ENCODE results near the gene SLC8A2. TPM values are rescaled to one million over a fixed set of nuclear protein-coding genes. Genes with fewer than 3 reads are reported as not detected.

SLC8A2 gene
- total RNA-seq, 1 donor from 2014 or later, result 0.30 TPM

DNA sequence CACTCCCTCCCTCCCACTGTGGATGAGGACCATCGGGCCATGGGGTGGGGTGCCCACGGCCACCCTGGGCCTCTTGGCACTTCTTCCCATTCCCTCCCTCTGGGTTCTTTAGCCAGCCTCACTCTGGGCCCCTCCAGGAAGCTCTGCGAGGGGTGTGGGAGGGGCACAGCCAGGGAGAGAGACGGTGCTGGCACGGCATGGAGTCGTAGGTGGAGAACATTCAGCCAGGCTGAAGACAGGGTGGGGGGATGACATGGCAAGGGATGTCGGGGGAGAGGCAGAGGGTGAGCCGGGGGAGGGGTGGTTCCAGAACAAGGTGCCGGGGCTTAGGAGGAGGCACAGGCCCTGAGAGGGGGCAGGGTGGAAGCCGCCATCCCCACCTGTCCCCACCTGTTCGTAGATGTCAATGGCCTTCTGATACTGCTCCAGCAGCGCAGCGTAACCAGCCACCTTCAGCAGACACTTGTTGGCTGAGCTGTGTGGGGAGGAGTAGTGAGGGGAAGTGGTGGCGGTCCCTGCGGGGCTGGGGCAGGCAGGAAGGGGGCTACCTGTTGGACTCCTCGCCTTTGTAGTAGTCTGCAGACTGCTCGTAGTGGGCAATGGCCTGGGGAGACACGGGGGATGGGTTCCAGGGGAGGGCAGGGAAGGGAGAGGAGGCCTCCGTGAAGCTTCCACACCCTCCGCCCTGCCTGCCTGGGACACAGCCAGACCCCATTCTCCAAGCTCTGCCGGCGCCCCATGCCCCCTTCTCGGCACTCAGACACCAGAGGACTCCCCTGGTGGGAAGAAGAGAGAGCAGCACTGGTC lies 21.1 kb upstream of the SLC8A2 start:
- H3K36me3 ChIP-seq, result peaks cover 65% of the 10 kb centered on the region
- H3K9me3 ChIP-seq (replicated peaks), result no peaks in the 10 kb centered on the region
- H3K27ac ChIP-seq (replicated peaks), result peak overlapping the region; percentile 75
- H3K4me3 ChIP-seq, result no peak overlapping the region
- intact Hi-C loops (cut with micrococcal nuclease), result no loop called here
- TF ChIP-seq, protein P1, sequence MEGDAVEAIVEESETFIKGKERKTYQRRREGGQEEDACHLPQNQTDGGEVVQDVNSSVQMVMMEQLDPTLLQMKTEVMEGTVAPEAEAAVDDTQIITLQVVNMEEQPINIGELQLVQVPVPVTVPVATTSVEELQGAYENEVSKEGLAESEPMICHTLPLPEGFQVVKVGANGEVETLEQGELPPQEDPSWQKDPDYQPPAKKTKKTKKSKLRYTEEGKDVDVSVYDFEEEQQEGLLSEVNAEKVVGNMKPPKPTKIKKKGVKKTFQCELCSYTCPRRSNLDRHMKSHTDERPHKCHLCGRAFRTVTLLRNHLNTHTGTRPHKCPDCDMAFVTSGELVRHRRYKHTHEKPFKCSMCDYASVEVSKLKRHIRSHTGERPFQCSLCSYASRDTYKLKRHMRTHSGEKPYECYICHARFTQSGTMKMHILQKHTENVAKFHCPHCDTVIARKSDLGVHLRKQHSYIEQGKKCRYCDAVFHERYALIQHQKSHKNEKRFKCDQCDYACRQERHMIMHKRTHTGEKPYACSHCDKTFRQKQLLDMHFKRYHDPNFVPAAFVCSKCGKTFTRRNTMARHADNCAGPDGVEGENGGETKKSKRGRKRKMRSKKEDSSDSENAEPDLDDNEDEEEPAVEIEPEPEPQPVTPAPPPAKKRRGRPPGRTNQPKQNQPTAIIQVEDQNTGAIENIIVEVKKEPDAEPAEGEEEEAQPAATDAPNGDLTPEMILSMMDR (IDR thresholded peaks at IDR 0.05; ENCODE audit: borderline replicate concordance), result no peak
- H3K4me1 ChIP-seq, result peaks cover 47% of the 10 kb centered on the region
- no peak for DNase-seq
- H3K27me3 ChIP-seq (ENCODE audit: low read depth), result no peaks in the 10 kb centered on the region

GRCh38 chr19:47492137-47492533 lies 20.4 kb upstream of the SLC8A2 start:
- H3K27ac ChIP-seq (replicated peaks), result no peak overlapping the region
- peaks cover 40% of the 10 kb centered on the region for H3K4me1 ChIP-seq
- no peaks in the 10 kb centered on the region for H3K9me3 ChIP-seq (replicated peaks)
- intact Hi-C loops (cut with micrococcal nuclease), result no loop called here
- TF ChIP-seq, protein P1 (IDR thresholded peaks at IDR 0.05; ENCODE audit: borderline replicate concordance), result no peak
- H3K36me3 ChIP-seq, result peaks cover 68% of the 10 kb centered on the region
- H3K4me3 ChIP-seq, result no peak overlapping the region
- H3K27me3 ChIP-seq (ENCODE audit: low read depth), result no peaks in the 10 kb centered on the region
- no peak for DNase-seq

DNA sequence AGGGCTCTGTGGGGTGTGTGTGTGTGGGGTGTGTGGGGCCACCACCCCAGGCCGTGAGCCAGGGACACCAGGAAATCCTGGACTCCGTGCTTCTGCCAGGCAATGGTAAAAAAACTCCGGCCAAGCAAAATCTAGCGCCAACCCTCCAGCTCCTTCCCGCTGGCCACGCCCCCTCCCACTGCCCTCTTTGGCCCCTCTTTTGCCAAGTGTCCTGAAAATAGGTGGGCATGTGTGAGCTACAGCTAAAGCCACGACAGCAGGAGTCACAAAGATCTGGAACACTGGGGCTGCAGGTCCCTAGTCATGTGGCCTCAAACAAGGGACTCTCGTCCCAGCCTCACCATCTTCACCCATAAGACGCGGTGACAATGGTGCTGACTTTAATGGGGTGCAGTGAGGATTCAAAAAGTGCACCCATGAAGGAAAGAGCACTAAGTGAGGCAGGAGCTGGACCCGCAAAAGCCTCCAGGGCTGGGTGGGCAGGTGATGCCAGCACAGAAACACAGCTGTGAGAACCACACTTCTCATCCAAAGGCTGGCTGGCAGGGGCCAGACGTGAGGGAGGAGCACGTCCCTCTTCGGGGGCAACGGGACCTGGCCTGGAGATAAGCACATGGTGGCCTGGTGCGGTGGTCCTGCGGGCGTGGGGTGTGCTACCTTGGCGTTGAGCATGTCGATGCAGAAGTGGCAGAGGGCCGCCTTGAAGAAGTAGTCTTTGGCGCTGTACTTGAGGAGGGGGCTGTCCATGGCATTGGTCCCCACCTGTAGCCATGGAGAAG lies 19.9 kb upstream of the SLC8A2 start:
- intact Hi-C loops (cut with micrococcal nuclease), result no loop called here
- peak overlapping the region; percentile 1 for H3K27ac ChIP-seq (replicated peaks)
- H3K36me3 ChIP-seq, result peaks cover 63% of the 10 kb centered on the region
- no peak overlapping the region for H3K4me3 ChIP-seq
- no peaks in the 10 kb centered on the region for H3K9me3 ChIP-seq (replicated peaks)
- peaks cover 35% of the 10 kb centered on the region for H3K4me1 ChIP-seq
- H3K27me3 ChIP-seq (ENCODE audit: low read depth), result no peaks in the 10 kb centered on the region
- DNase-seq, result no peak
- TF ChIP-seq, protein P1 (IDR thresholded peaks at IDR 0.05; ENCODE audit: borderline replicate concordance), result no peak

DNA sequence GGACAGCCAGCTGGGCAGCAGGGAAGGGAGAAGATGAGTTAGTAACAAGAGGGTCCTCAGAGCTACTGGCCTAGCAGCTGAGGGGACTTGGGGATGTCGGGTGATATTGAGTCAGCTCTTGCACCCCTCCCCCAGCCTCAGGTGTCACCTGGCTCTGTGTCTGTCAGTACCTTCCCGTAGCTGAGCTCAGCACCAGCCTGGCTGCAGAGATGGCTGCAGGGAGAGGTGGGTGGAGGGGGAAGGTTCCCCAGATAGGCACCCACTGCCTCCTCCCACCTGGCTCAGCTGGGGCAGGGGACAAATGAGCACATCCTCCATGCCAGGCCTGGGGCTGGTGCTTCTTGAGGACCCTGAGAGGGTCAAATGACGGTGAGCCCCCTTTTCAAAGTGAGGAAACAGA lies 19.2 kb upstream of the SLC8A2 start:
- peaks cover 32% of the 10 kb centered on the region for H3K4me1 ChIP-seq
- no peak for DNase-seq
- no peaks in the 10 kb centered on the region for H3K9me3 ChIP-seq (replicated peaks)
- H3K36me3 ChIP-seq, result peaks cover 56% of the 10 kb centered on the region
- intact Hi-C loops (cut with micrococcal nuclease), result no loop called here
- H3K27ac ChIP-seq (replicated peaks), result peak overlapping the region; percentile 1
- H3K4me3 ChIP-seq, result no peak overlapping the region
- TF ChIP-seq, protein P1 (IDR thresholded peaks at IDR 0.05; ENCODE audit: borderline replicate concordance), result no peak
- H3K27me3 ChIP-seq (ENCODE audit: low read depth), result no peaks in the 10 kb centered on the region

DNA sequence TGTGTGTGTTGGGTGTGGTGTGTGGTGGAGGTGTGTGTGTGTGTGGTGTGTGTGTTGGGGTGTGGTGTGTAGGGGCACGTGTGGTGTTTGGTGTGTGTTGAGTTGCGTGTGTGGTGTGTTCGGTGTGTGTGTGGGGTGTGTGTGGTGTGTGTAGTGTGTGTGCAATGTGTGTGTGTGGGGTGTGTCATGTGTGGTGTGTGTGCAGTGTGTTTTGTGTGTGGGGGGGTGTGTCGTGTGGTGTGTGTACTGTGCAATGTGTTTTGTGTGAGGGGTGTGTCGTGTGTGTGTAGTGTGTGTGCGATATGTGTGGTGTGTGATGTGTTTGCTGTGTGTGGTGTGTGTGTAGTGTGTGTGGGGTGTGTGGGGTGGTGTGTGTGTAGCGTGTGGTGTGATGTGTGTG lies 18.3 kb upstream of the SLC8A2 start:
- Histone ChIP-seq H3K36me3 (peaks cover 56% of the 10 kb centered on the region), H3K4me3 (no peak overlapping the region), H3K27me3 (ENCODE audit: low read depth) (no peaks in the 10 kb centered on the region), H3K4me1 (peaks cover 27% of the 10 kb centered on the region), H3K9me3 (replicated peaks) (no peaks in the 10 kb centered on the region), H3K27ac (replicated peaks) (no peak overlapping the region)
- TF ChIP-seq, protein P1 (IDR thresholded peaks at IDR 0.05; ENCODE audit: borderline replicate concordance), result no peak
- intact Hi-C loops (cut with micrococcal nuclease), result no loop called here
- DNase-seq, result no peak
